Gastrocnemius medialis (tissue), 4 donors: Measurements from ENCODE around the gene DIAPH3.

Experiments used
- CTCF ChIP-seq, 5 experiments: fragments of 450-650 bp in 3 of 5; fragments of 200-600 bp in 2 of 5; sonication (generic) in 2 of 5; IDR thresholded peaks in 4 of 5; conservative IDR thresholded peaks in 1 of 5; 1 replicate in 4 of 5; 2 replicates in 1 of 5; pipeline ENCODE4 v1.5.1; 2016 to 2019; ENCODE audit warnings: antibody characterized with exemption in 5 of 5, mild to moderate bottlenecking in 3 of 5, moderate library complexity in 3 of 5
- POLR2A ChIP-seq, 2 donors: fragments of 450-650 bp; IDR thresholded peaks; one replicate each; pipeline ENCODE4 v1.6.1; 2017; ENCODE audit warnings: antibody characterized with exemption in 2 of 2, mild to moderate bottlenecking in 2 of 2, moderate library complexity in 2 of 2

GRCh38 chr13:60147361-60147760 lies 16.4 kb downstream of the DIAPH3 start:
- TF ChIP-seq CTCF (IDR thresholded peaks at IDR 0.05 in 4 of 5, conservative IDR thresholded peaks at IDR 0.05 in 1 of 5): no peak
- TF ChIP-seq POLR2A (IDR thresholded peaks at IDR 0.05): no peak
